ENCODE results near the gene HMCN1.
"Not testable (repeated sequence)": the region's sequence is repeated elsewhere in the genome, so short reads cannot be mapped to it uniquely, and the experiment has no call there.

The HMCN1 gene

GRCh38 chr1:186102107-186102506 is 367.9 kb downstream of the HMCN1 start:
- DNase-seq, result no peak

DNA sequence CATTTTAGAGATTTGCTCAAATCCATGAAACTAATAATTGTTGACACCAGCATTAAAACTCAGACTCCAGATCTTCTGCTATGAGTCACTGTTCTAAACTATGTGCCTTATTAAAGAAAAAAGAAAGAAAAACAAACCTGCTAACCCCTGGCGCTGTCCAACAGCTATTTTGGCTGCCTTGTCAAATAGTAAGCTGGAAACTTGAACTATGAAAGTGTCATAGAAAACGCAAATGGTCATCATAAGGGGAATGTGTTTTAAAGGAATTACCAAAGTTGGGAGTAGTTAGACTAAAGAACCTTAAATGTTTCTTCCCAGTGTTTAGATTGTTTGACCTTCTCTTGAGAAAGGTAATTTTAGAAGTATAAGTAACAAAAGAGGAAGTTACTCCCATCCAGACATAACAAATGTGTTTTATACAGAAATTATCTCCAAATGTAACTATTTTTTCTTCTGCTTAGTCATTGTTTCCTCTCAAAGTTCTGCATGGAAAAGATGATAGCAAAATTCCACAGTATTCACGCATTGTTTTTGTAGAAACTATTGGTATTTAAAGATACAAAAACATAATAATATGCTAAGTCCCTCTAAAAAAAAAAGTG is 368.5 kb downstream of the HMCN1 start:
- DNase-seq, result no peak

- no peak for DNase-seq
Measured at GRCh38 chr1:186104459-186104858, 370.3 kb downstream of the HMCN1 start.

GRCh38 chr1:186112280-186112679 is 378.1 kb downstream of the HMCN1 start:
- no peak for DNase-seq

DNA sequence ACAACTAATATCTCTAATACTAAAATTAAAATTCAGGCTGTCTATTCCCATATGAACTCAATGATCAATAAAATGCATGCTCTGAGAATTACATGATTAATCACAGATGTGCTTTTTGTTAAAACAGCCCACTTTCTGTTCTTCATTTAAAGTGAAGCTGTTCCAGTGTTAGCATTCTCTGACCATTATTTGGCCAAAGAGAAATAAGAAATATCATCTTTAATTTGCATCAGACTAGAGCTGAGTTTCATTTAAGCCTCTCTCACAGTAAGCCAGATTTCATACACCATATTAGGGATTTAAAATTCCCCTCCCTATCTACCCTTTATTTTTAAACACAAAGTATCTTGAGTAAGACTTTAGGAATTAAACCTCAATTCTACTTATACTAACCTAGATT is 379.3 kb downstream of the HMCN1 start:
- no peak for DNase-seq

- no peak for DNase-seq
Measured at GRCh38 chr1:186118724-186119123, 384.5 kb downstream of the HMCN1 start.

GRCh38 chr1:186122837-186123236 is 388.6 kb downstream of the HMCN1 start:
- DNase-seq, result no peak

- DNase-seq, result no peak
Measured at GRCh38 chr1:186125035-186125434, 390.8 kb downstream of the HMCN1 start.

- no peak for DNase-seq
Measured at GRCh38 chr1:186125511-186125910, 391.3 kb downstream of the HMCN1 start.

DNA sequence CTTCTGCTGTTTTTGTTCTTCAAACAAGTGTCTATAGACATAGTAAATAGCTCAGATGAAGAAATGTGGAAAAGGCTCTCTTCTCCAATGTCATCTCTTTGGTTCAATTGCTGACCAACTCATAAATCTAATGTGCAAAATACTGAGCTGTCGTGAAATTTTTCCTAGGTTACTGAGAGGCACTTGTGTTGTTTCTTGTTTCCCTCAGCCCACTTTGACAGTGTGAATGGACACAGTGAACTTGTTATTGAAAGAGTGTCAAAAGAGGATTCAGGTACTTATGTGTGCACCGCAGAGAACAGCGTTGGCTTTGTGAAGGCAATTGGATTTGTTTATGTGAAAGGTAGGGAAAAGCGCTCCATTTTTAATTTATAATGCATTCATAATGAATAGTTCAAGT is 395.6 kb downstream of the HMCN1 start:
- no peak for DNase-seq

DNA sequence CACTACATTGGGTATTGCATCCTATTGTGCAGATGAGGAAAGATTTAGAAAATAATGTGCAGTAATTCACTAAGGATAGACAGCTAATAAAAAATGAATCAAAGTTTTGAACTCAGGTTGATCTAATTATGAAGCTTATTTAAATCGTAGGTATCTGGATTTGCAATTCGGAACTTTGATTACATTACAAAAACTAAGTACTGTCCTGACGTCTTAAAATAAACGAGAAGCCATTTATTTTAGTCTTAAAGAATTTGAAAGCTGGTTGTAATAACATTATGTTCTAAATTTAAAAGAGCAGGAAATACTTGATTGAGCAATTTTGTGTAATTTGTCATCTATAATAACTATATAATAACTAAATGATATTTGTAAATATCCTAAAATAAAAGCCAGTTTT is 404.9 kb downstream of the HMCN1 start:
- no peak for DNase-seq

DNA sequence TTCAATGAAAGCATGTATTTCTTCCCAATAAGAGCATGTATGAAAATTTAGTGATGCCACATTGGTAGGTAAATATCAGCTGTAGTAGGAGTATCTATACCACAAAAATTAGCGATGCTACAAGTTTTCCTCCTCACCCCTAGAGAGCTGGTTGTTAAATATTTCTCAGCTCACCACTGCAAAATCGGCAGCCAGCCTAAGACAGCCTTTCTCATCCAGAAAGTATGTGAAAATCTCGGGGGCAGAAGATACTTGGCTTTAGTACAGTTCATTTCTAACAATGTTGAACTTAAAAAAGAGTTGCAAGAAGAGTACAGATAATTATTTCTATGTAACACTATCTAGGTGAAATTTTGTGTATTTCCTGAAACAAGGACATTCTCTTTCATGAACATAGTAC is 405.5 kb downstream of the HMCN1 start:
- no peak for DNase-seq

DNA sequence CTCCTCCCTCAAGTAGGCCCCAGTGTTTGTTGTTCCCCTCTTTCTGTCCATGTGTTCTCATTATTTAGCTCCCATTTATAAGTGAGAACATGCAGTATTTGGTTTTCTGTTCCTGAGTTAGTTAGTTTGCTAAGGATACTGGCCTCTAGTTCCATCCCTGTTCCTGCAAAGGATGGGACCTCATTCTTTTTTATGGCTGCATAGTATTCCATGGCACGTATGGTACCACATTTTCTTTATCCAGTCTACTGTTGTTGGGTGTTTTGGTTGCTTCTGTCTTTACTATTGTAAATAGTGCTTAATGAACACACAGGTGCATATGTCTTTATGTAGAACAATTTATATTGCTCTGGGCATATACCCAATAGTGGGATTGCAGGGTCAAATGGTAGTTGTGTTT is 408.0 kb downstream of the HMCN1 start:
- no peak for DNase-seq

DNA sequence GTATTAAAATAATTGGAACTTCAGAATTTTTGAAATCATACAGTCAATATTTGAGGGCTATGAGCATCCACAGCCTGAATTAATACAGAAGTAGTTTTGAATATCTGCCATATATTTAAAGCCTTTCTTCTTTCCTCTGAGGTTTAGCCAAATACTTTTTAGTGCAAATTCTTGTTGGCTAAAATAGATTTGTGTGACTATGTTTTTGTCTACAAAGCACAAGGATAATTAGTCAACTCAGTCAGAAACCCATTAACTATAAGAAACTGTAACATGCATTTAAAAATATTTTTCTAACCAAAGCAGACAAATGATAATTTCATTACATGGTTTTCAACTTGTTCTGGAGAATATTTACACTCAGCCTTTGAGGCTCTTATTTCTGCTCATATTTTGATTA is 408.7 kb downstream of the HMCN1 start:
- no peak for DNase-seq

GRCh38 chr1:186143481-186143880 is 409.3 kb downstream of the HMCN1 start:
- DNase-seq, result no peak

- DNase-seq, result no peak
Measured at GRCh38 chr1:186144505-186144904, 410.3 kb downstream of the HMCN1 start.

DNA sequence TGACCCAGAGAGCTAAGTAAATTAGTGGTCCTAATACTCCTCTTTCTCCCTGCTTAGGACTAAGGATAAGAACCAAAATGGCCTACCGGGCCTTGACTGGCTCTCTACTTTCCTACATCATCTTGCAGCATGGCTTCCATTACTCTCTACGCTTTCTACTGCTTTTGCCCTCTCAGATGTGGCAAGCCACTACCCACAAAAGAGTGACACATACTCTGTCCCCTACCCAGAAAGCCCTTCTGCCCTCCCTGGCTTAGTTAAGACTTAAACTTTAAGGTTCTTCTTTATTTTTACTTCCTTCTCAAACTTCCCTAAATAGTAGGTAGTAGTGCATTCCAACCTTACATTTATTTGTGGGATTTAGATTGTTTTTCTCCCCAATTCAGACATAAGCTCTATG is 412.8 kb downstream of the HMCN1 start:
- DNase-seq, result peak; percentile 11

DNA sequence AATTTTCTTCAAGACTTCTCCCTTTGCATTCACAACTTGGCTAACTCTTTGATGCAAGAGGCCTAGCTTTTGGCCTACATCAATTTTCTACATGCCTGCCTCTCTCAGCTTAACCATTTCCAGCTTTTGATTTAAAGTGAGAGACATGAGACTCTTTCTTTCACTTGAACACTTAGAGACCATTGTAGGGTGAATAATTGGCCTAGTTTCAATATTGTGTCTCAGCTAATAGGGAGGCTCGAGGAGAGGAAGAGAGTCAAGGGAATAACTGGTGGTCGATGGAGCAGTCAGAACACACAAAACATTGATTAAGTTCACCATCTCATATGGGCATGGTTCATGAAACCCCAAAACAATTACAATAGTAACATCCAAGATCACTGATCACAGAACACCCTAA is 415.4 kb downstream of the HMCN1 start:
- DNase-seq, result no peak

DNA sequence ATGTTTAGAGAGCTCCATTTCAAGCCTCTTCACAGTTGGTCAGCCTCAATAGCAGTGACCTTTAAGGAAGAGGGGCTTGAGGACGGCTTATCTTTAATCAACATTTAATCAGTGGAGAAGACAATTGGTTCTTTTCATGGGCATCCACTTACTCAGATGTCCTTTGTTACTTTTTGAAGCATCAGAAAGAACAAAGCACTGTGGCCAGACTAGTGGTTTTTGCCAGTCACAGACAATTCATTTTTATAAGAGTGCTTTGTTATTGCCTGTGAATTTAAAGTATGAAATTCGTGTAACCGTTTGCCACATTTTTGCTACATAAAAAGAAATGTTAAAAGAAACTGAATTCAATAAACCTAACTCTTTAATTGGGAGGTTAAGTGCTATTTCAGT is 418.0 kb downstream of the HMCN1 start:
- no peak for DNase-seq

DNA sequence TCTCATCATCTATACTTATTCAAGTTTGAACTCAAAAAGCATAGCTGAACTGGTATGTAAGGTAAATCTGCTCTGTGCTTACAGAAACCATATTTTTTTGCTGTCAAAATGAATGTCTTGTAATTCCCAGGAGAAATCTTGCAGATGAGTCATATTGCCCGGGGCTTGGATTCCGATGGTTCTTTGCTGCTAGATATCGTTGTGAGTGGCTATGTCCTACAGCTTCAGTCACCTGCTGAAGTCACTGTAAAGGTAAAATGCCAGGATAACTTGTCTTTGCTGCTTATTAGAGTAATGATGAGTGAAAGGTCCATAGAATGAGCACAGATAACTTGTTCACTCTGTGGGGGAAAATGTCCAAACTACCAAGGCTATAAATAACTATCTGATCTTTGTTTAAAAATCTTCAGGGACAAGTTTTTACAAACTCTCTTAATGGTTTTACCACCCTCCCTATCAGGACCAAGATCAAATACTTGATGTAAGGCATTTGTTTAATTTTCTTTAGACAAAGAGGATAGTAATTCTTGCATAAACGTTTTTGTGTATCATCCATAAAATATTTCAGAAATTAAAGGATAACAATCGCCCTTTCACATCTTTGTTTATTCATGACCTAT is 418.5 kb downstream of the HMCN1 start:
- DNase-seq, result no peak

- no peak for DNase-seq
Measured at GRCh38 chr1:186154651-186155050, 420.5 kb downstream of the HMCN1 start.

- DNase-seq, result no peak
Measured at GRCh38 chr1:186155594-186155993, 421.4 kb downstream of the HMCN1 start.

GRCh38 chr1:186162895-186163294 is 428.7 kb downstream of the HMCN1 start:
- DNase-seq, result not testable (repeated sequence)

GRCh38 chr1:186164773-186165172 is 430.6 kb downstream of the HMCN1 start:
- no peak for DNase-seq

DNA sequence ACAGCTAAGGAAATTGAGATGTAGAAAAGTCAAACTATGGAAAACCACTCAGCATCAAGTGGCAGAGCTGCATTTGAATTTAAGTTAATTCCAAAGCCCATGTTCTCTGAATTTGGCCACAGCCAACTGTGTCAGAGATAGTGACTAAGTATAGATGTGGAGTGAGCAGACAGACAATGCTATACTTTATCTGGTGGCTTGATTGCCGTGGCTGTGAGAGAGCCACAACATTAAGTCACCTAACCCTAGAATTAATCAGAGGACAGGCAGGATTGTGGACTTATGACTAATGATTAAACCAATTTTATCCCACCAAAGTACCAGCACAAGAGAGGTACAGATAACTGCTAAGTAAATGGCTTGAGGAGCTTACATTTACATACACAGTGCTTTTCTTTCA is 431.1 kb downstream of the HMCN1 start:
- DNase-seq, result no peak
